Endodermal cell (in vitro differentiated cells): Measurements from ENCODE around the gene C3orf20. TPM values are rescaled to one million over a fixed set of nuclear protein-coding genes. Genes with fewer than 3 reads are reported as not detected.

Experiments
- DNase-seq: peaks from one replicate; pipeline ENCODE4 v3.0.0-alpha.2; 2017
- H3K27ac ChIP-seq: 2 replicates; pipeline ENCODE4 v1.5.1; 2013; ENCODE audit warnings: mild to moderate bottlenecking, low read depth, low read length, moderate library complexity
- H3K27me3 ChIP-seq: 2 replicates; pipeline ENCODE4 v1.6.1; 2013; ENCODE audit warnings: mild to moderate bottlenecking, low read length, moderate library complexity; ENCODE audit not compliant: insufficient read depth, control insufficient read depth, poor library complexity, severe bottlenecking
- H3K36me3 ChIP-seq: 2 replicates; pipeline ENCODE4 v1.7.0; 2013; ENCODE audit warnings: mild to moderate bottlenecking, low read length, moderate library complexity; ENCODE audit not compliant: control insufficient read depth, insufficient read depth
- H3K4me1 ChIP-seq: one replicate; pipeline ENCODE4 v1.7.0; 2013; ENCODE audit warnings: low read length; ENCODE audit not compliant: control insufficient read depth, insufficient read depth
- H3K4me3 ChIP-seq: 2 replicates; pipeline ENCODE4 v1.5.1; 2013; ENCODE audit warnings: mild to moderate bottlenecking, low read length, moderate library complexity
- H3K9ac ChIP-seq: 2 replicates; pipeline ENCODE4 v1.6.1; 2013; ENCODE audit warnings: mild to moderate bottlenecking, low read length, moderate library complexity; ENCODE audit not compliant: poor library complexity, severe bottlenecking; ENCODE audit errors: extremely low read depth
- H3K9me3 ChIP-seq: 2 replicates; pipeline ENCODE4 v1.6.1; 2013; ENCODE audit warnings: mild to moderate bottlenecking, low read length, moderate library complexity; ENCODE audit not compliant: control insufficient read depth
- H3K27ac Mint-ChIP-seq: 2 replicates; pipeline ENCODE4 v1.8.0; 2020; ENCODE audit warnings: mixed read lengths
- H3K27me3 Mint-ChIP-seq: 2 replicates; pipeline ENCODE4 v1.8.0; 2021; ENCODE audit warnings: mild to moderate bottlenecking, mixed read lengths; ENCODE audit not compliant: insufficient read depth
- H3K36me3 Mint-ChIP-seq: 2 replicates; pipeline ENCODE4 v1.8.0; 2020; ENCODE audit warnings: low read depth, mixed read lengths
- H3K4me1 Mint-ChIP-seq: 2 replicates; pipeline ENCODE4 v1.8.0; 2020; ENCODE audit warnings: mixed read lengths
- H3K4me3 Mint-ChIP-seq: 2 replicates; pipeline ENCODE4 v1.8.0; 2020; ENCODE audit warnings: mild to moderate bottlenecking, moderate library complexity, mixed read lengths
- H3K9me3 Mint-ChIP-seq: 2 replicates; pipeline ENCODE4 v1.8.0; 2020; ENCODE audit warnings: mild to moderate bottlenecking, mixed read lengths
- CTCF ChIP-seq: fragments of 200-600 bp; sonication (generic); conservative IDR thresholded peaks from 2 replicates; pipeline ENCODE4 v1.5.0; 2021; ENCODE audit warnings: antibody characterized with exemption, mild to moderate bottlenecking
- WGBS, 2 experiments: methylation state at CpG; one replicate each; pipeline versions ENCODE4 v1.1.5 to v1.1.7; 2013; ENCODE audit warnings: missing lambda C conversion rate in 2 of 2, mixed read lengths in 1 of 2; ENCODE audit not compliant: insufficient coverage in 1 of 2, insufficient read length in 1 of 2; 5-methylcytosine and 5-hydroxymethylcytosine counted together
- long read RNA-seq, 4 experiments: library from polyadenylated mRNA in 2 of 4; library from RNA in 1 of 4; library from capped mRNA in 1 of 4; stranded (forward) in 3 of 4; unstranded in 1 of 4; transcript quantifications; one replicate each; pipeline ENCODE4 v2.0.0, GENCODE V29; 2020 to 2021; ENCODE audit warnings: inconsistent platforms in 1 of 4
- polyA plus RNA-seq, 2 experiments: library from polyadenylated mRNA; stranded (reverse); fragments of 50-300 nt; gene quantifications; one replicate each; pipeline ENCODE4 v1.2.3, GENCODE V29; 2013
- total RNA-seq, 2 donors: library from RNA; stranded (reverse); fragmentation: NEBNext Ultra II Directional in 1 of 2; extraction: Animal tissue kit (Norgen Biotek cat#: 25700) in 1 of 2; gene quantifications; 2 replicates in 1 of 2; 3 replicates in 1 of 2; pipeline ENCODE4 v1.2.1, GENCODE V29; 2021

The C3orf20 gene
- total RNA-seq: not detected
- not detected for polyA plus RNA-seq (2013, experiment 1 of 2)
- not detected for polyA plus RNA-seq (2013, experiment 2 of 2)
- long read RNA-seq, experiment 1: 0 reads
- long read RNA-seq, experiment 2, partial matches to known transcripts: 0 of 3 reads
- long read RNA-seq, experiment 2, other reads (novel, unspliced or antisense): 3 of 3 reads
- long read RNA-seq, experiment 3: 0 reads
- long read RNA-seq, experiment 4: 0 reads

GRCh38 chr3:14674841-14675240 lies at the start of gene C3orf20:
TSS of gene C3orf20 (plus strand) at chr3:14675141. CDS start at chr3:14682714, 7,573 bp downstream.
- Mint-ChIP-seq H3K36me3 (peaks cover 30% of the 10 kb centered on the region), H3K27me3 (no peaks in the 10 kb centered on the region), H3K4me1 (peaks cover 6% of the 10 kb centered on the region), H3K27ac (no peak within 1 kb of the TSS), H3K9me3 (peaks cover 2% of the 10 kb centered on the region), H3K4me3 (no peak within 1 kb of the TSS)
- no peaks in the 10 kb centered on the region for H3K27me3 ChIP-seq
- no peak for DNase-seq
- H3K36me3 ChIP-seq: peaks cover 29% of the 10 kb centered on the region
- no peaks in the 10 kb centered on the region for H3K4me1 ChIP-seq
- WGBS, 2 experiments: 88 to 93% methylated on average over 4 to 7 of the region's 7 CpGs
- H3K27ac ChIP-seq: no peak within 1 kb of the TSS
- no peak for TF ChIP-seq CTCF
- H3K9me3 ChIP-seq: peaks cover 2% of the 10 kb centered on the region
- no peak within 1 kb of the TSS for H3K9ac ChIP-seq
- no peak within 1 kb of the TSS for H3K4me3 ChIP-seq

- H3K4me1 Mint-ChIP-seq: peaks cover 2% of the 10 kb centered on the region
- no peak for DNase-seq
- H3K27ac Mint-ChIP-seq: no peak overlapping the region
- H3K9ac ChIP-seq: no peak overlapping the region
- H3K27me3 ChIP-seq: no peaks in the 10 kb centered on the region
- H3K27me3 Mint-ChIP-seq: peaks cover 3% of the 10 kb centered on the region
- H3K4me3 ChIP-seq: no peak overlapping the region
- no peak overlapping the region for H3K4me3 Mint-ChIP-seq
- H3K36me3 ChIP-seq: no peaks in the 10 kb centered on the region
- WGBS, 2 experiments: 87 to 95% methylated on average over 6 of the region's 6 CpGs
- H3K4me1 ChIP-seq: peaks cover 2% of the 10 kb centered on the region
- no peak for TF ChIP-seq CTCF
- peaks cover 7% of the 10 kb centered on the region for H3K9me3 Mint-ChIP-seq
- no peak overlapping the region for H3K27ac ChIP-seq
- H3K9me3 ChIP-seq: peaks cover 14% of the 10 kb centered on the region
- H3K36me3 Mint-ChIP-seq: no peaks in the 10 kb centered on the region
Observed at GRCh38 chr3:14625443-14625842, 49.5 kb upstream of the C3orf20 start.

- TF ChIP-seq CTCF: no peak
- DNase-seq: no peak
- 87 to 90% methylated on average over 3 to 6 of the region's 6 CpGs for WGBS, 2 experiments
- H3K9me3 ChIP-seq: peaks cover 14% of the 10 kb centered on the region
- Mint-ChIP-seq H3K4me3 (no peak overlapping the region), H3K9me3 (peaks cover 7% of the 10 kb centered on the region), H3K4me1 (peaks cover 4% of the 10 kb centered on the region), H3K27ac (no peak overlapping the region), H3K27me3 (peaks cover 3% of the 10 kb centered on the region), H3K36me3 (no peaks in the 10 kb centered on the region)
- no peaks in the 10 kb centered on the region for H3K27me3 ChIP-seq
- no peaks in the 10 kb centered on the region for H3K36me3 ChIP-seq
- no peak overlapping the region for H3K9ac ChIP-seq
- H3K27ac ChIP-seq: no peak overlapping the region
- no peak overlapping the region for H3K4me3 ChIP-seq
- H3K4me1 ChIP-seq: peaks cover 6% of the 10 kb centered on the region
Observed at GRCh38 chr3:14627815-14628214, 47.1 kb upstream of the C3orf20 start.
